22Rv1 (cell line): ENCODE measurements around the gene ABL2.

Experiments used
- CTCF ChIP-seq: fragments of 450-650 bp; IDR thresholded peaks from 2 replicates; pipeline ENCODE4 v1.5.1; 2017; ENCODE audit warnings: mild to moderate bottlenecking
- ZFX ChIP-seq: fragments of 450-650 bp; IDR thresholded peaks from 2 replicates; pipeline ENCODE4 v1.6.1; 2017; ENCODE audit warnings: antibody characterized with exemption, borderline replicate concordance

DNA sequence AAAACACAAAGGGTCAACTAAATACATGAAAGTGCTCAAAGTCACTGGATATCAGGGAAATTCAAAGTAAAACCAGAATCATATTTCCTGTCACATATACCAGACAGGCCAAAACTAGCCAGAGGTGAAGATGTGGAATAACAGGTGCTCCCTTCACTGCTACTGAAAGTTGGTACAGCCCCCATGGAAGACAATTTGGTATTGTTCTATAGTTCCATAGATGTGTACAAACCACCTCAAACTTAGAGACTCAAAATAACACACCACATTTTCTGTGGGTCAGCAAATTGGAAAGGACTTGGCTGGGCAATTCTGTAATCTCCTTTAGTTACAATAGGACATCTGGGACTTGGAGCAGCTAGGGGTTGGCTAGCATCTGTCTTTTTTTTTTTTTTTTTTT, 39.6 kb upstream of the ABL2 start:
- TF ChIP-seq CTCF (no peak), ZFX (no peak)
